Hepatocyte (in vitro differentiated cells): ENCODE measurements around the gene C10orf120. TPM values are rescaled to one million over a fixed set of nuclear protein-coding genes. Genes with fewer than 3 reads are reported as not detected.

ENCODE experiments used
- DNase-seq: peaks from one replicate; pipeline ENCODE4 v3.0.0-alpha.2; 2016; ENCODE audit warnings: low spot score
- H2AFZ ChIP-seq: fragments of 200-600 bp; sonication (generic); 2 replicates; pipeline ENCODE4 v1.6.0; 2016; ENCODE audit warnings: antibody characterized with exemption, mild to moderate bottlenecking
- H3K27ac ChIP-seq: fragments of 200-600 bp; sonication (generic); 2 replicates; pipeline ENCODE4 v1.5.1; 2016; ENCODE audit warnings: mild to moderate bottlenecking
- H3K27me3 ChIP-seq: fragments of 200-600 bp; sonication (generic); 2 replicates; pipeline ENCODE4 v1.6.1; 2016
- H3K36me3 ChIP-seq: fragments of 200-600 bp; sonication (generic); replicated peaks from 2 replicates; pipeline ENCODE4 v1.5.1; 2016; ENCODE audit warnings: low read depth; ENCODE audit not compliant: insufficient read depth
- H3K4me1 ChIP-seq: fragments of 200-600 bp; sonication (generic); 2 replicates; pipeline ENCODE4 v1.5.1; 2016; ENCODE audit warnings: mild to moderate bottlenecking, moderate library complexity; ENCODE audit not compliant: insufficient read depth
- H3K4me2 ChIP-seq: fragments of 200-600 bp; sonication (generic); 2 replicates; pipeline ENCODE4 v1.6.0; 2016
- H3K4me3 ChIP-seq: fragments of 200-600 bp; sonication (generic); 2 replicates; pipeline ENCODE4 v1.5.1; 2016; ENCODE audit warnings: mild to moderate bottlenecking
- H3K79me2 ChIP-seq: fragments of 200-600 bp; sonication (generic); 2 replicates; pipeline ENCODE4 v1.6.0; 2017; ENCODE audit warnings: mild to moderate bottlenecking
- H3K9me2 ChIP-seq: fragments of 200-600 bp; sonication (generic); replicated peaks from 2 replicates; pipeline ENCODE4 v1.6.0; 2017; ENCODE audit warnings: mild to moderate bottlenecking; ENCODE audit not compliant: insufficient read depth
- H3K9me3 ChIP-seq: fragments of 200-600 bp; sonication (generic); 2 replicates; pipeline ENCODE4 v1.5.1; 2016; ENCODE audit warnings: low read depth, mild to moderate bottlenecking
- H4K20me1 ChIP-seq: fragments of 200-600 bp; sonication (generic); 2 replicates; pipeline ENCODE4 v1.6.0; 2016; ENCODE audit warnings: mild to moderate bottlenecking; ENCODE audit not compliant: insufficient read depth, poor library complexity, severe bottlenecking
- CTCF ChIP-seq: fragments of 200-600 bp; sonication (generic); IDR thresholded peaks from 2 replicates; pipeline ENCODE4 v1.5.1; 2016; ENCODE audit warnings: antibody characterized with exemption, mild to moderate bottlenecking; ENCODE audit not compliant: poor library complexity
- EZH2 ChIP-seq: fragments of 200-600 bp; sonication (generic); IDR thresholded peaks from 2 replicates; pipeline ENCODE4 v1.6.1; 2016; ENCODE audit warnings: antibody characterized with exemption, mild to moderate bottlenecking, borderline replicate concordance
- EZH2phosphoT487 ChIP-seq: fragments of 200-600 bp; sonication (generic); IDR thresholded peaks from one replicate; pipeline ENCODE4 v1.6.1; 2018; ENCODE audit warnings: antibody characterized with exemption, mild to moderate bottlenecking, low read depth, moderate library complexity; ENCODE audit not compliant: unreplicated experiment, severe bottlenecking
- WGBS: methylation state at CpG from one replicate; pipeline ENCODE4 v1.1.6; 2016; ENCODE audit warnings: low lambda C conversion rate; ENCODE audit errors: missing lambda C conversion rate; 5-methylcytosine and 5-hydroxymethylcytosine counted together
- polyA plus RNA-seq: library from polyadenylated mRNA; unstranded; fragments of >200 nt; fragmentation: Nextera tagmentation; extraction: Ambion mirVana; gene quantifications from 2 replicates; pipeline ENCODE4 v1.2.1, GENCODE V29; 2016
- total RNA-seq: library from RNA; depleted of rRNA; stranded (reverse); fragments of >200 nt; gene quantifications from 2 replicates; pipeline ENCODE4 v1.2.3, GENCODE V29; 2014

Gene C10orf120
- total and polyA plus RNA-seq, 2 experiments from 2014 or later, result not detected

- Histone ChIP-seq H3K27me3 (peaks cover 4% of the 10 kb centered on the region), H3K9me2 (no peaks in the 10 kb centered on the region), H2AFZ (no peak overlapping the region), H3K9me3 (no peaks in the 10 kb centered on the region), H3K27ac (no peak overlapping the region), H3K4me3 (no peak overlapping the region), H4K20me1 (no peaks in the 10 kb centered on the region), H3K4me1 (no peaks in the 10 kb centered on the region), H3K36me3 (no peaks in the 10 kb centered on the region), H3K4me2 (no peak overlapping the region), H3K79me2 (no peaks in the 10 kb centered on the region)
- no peak for DNase-seq
- WGBS, result 85% methylated on average over 7 of the region's 7 CpGs
- TF ChIP-seq EZH2phosphoT487 (no peak), CTCF (no peak), EZH2 (no peak)
Observed at GRCh38 chr10:122659651-122660050, 40.0 kb downstream of the C10orf120 start.

- no peaks in the 10 kb centered on the region for H3K79me2 ChIP-seq
- no peaks in the 10 kb centered on the region for H3K36me3 ChIP-seq
- no peak overlapping the region for H3K4me2 ChIP-seq
- H3K4me3 ChIP-seq, result no peak overlapping the region
- no peaks in the 10 kb centered on the region for H3K4me1 ChIP-seq
- no peaks in the 10 kb centered on the region for H3K9me3 ChIP-seq
- H3K27me3 ChIP-seq, result peaks cover 4% of the 10 kb centered on the region
- H4K20me1 ChIP-seq, result no peaks in the 10 kb centered on the region
- H3K27ac ChIP-seq, result no peak overlapping the region
- TF ChIP-seq EZH2, result no peak
- no peak for TF ChIP-seq CTCF
- no peak for TF ChIP-seq EZH2phosphoT487
- no peak overlapping the region for H2AFZ ChIP-seq
- DNase-seq, result no peak
- WGBS, result 88% methylated on average over 6 of the region's 6 CpGs
- H3K9me2 ChIP-seq, result no peaks in the 10 kb centered on the region
Observed at GRCh38 chr10:122659126-122659525, 40.5 kb downstream of the C10orf120 start.

- Histone ChIP-seq H3K4me3 (no peak overlapping the region), H4K20me1 (no peaks in the 10 kb centered on the region), H3K9me3 (no peaks in the 10 kb centered on the region), H3K4me2 (no peak overlapping the region), H3K27me3 (peaks cover 4% of the 10 kb centered on the region), H3K79me2 (no peaks in the 10 kb centered on the region), H3K27ac (no peak overlapping the region), H3K36me3 (no peaks in the 10 kb centered on the region), H3K4me1 (no peaks in the 10 kb centered on the region), H2AFZ (no peak overlapping the region), H3K9me2 (no peaks in the 10 kb centered on the region)
- no peak for TF ChIP-seq EZH2
- TF ChIP-seq EZH2phosphoT487, result no peak
- no peak for TF ChIP-seq CTCF
- no peak for DNase-seq
- WGBS, result 78% methylated on average over 8 of the region's 8 CpGs
Observed at GRCh38 chr10:122658356-122659049, 41.1 kb downstream of the C10orf120 start.
